Memory B cell (primary cell): ENCODE data around the gene FGF6.

Experiments used
- ATAC-seq: fragments of 150-1000 bp; cut with Tn5 transposase; 2 replicates; pipeline ENCODE4 v1.10.0; 2021; ENCODE audit warnings: low read depth, mild to moderate bottlenecking, moderate library complexity
- DNase-seq, 2 donors: peaks; one replicate each; pipeline ENCODE4 v3.0.0; 2022; ENCODE audit warnings: low spot score in 2 of 2
- H3K27ac Mint-ChIP-seq: one replicate; pipeline ENCODE4 v1.8.0; 2022; ENCODE audit warnings: mild to moderate bottlenecking, moderate library complexity, mixed read lengths
- H3K27me3 Mint-ChIP-seq: one replicate; pipeline ENCODE4 v1.8.0; 2022; ENCODE audit warnings: mixed read lengths
- H3K36me3 Mint-ChIP-seq: one replicate; pipeline ENCODE4 v1.8.0; 2022; ENCODE audit warnings: mild to moderate bottlenecking, mixed read lengths
- H3K4me1 Mint-ChIP-seq: one replicate; pipeline ENCODE4 v1.8.0; 2022; ENCODE audit warnings: mixed read lengths
- H3K4me3 Mint-ChIP-seq: one replicate; pipeline ENCODE4 v1.8.0; 2022; ENCODE audit warnings: mild to moderate bottlenecking, moderate library complexity, mixed read lengths
- H3K9me3 Mint-ChIP-seq: one replicate; pipeline ENCODE4 v1.8.0; 2022; ENCODE audit warnings: mixed read lengths

FGF6 gene

GRCh38 chr12:4388032-4388431, 57.6 kb downstream of the FGF6 start:
- H3K4me1 Mint-ChIP-seq = no peaks in the 10 kb centered on the region
- DNase-seq (no peak), ATAC-seq (no peak)
- no peaks in the 10 kb centered on the region for H3K9me3 Mint-ChIP-seq
- no peak overlapping the region for H3K4me3 Mint-ChIP-seq
- H3K27ac Mint-ChIP-seq = no peak overlapping the region
- H3K36me3 Mint-ChIP-seq = no peaks in the 10 kb centered on the region
- H3K27me3 Mint-ChIP-seq = peaks cover 9% of the 10 kb centered on the region

- Mint-ChIP-seq H3K9me3 (no peaks in the 10 kb centered on the region), H3K27me3 (peaks cover 9% of the 10 kb centered on the region), H3K27ac (no peak overlapping the region), H3K36me3 (no peaks in the 10 kb centered on the region), H3K4me3 (no peak overlapping the region), H3K4me1 (no peaks in the 10 kb centered on the region)
- DNase-seq (no peak), ATAC-seq (no peak)
Observed at GRCh38 chr12:4387607-4388006, 58.0 kb downstream of the FGF6 start.

GRCh38 chr12:4386801-4387200, 58.8 kb downstream of the FGF6 start:
- Mint-ChIP-seq H3K27ac (no peak overlapping the region), H3K36me3 (no peaks in the 10 kb centered on the region), H3K27me3 (peaks cover 7% of the 10 kb centered on the region), H3K4me3 (no peak overlapping the region), H3K9me3 (no peaks in the 10 kb centered on the region), H3K4me1 (no peaks in the 10 kb centered on the region)
- DNase-seq = no peak
- ATAC-seq = no peak
